NCI-H2107 treated with DMSO at 0.1 percent for 48 hours (cell line): ENCODE data around the gene PIK3R5.
"Not testable (repeated sequence)": the region's sequence is repeated elsewhere in the genome, so short reads cannot be mapped to it uniquely, and the experiment has no call there.

ENCODE experiments used
- DNase-seq: peaks from one replicate; lab custom pipeline; 2025; ENCODE audit not compliant: unreplicated experiment; lab: John Stamatoyannopoulos, UW

Gene PIK3R5

DNA sequence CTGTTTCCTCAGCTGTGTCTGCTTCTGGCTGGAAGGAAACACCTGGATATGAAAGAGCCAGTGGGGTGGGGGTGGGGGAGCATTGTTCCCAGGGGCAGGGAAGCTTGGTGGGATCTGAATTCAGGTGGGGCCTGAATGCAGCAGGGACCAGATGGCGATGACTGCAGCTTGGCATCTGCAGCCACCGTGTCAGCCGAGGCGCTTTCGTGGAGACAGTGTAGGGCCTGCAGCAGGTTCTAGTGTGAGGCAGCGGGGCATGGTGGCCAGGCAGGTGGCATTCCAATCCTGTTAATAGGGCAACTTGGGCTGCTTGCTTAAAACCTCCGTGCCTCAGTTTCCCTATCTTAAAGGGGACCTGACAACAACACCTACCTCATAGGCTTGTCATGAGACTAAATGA, 99.7 kb downstream of the PIK3R5 start:
- no peak for DNase-seq

DNA sequence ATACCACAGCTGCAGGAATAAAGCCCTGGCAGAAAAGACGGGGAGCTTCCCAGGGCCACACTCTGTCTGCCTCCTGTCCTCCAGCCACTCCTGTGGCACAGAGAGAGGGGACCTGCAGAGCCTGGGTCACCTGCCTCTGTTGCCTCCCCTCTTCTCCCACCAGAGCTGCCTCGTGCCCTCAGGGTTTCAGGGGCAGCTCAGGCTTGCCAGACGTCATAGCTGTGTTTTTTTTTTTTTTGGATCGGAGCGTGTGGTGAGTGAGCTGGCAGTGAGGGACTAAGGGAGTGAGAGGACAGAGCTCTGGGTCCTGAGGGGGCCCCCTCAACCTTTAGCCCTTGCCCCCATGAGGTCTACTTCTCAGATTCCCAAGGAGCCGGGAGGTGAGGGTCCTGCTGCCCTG, 100.1 kb downstream of the PIK3R5 start:
- no peak for DNase-seq

DNA sequence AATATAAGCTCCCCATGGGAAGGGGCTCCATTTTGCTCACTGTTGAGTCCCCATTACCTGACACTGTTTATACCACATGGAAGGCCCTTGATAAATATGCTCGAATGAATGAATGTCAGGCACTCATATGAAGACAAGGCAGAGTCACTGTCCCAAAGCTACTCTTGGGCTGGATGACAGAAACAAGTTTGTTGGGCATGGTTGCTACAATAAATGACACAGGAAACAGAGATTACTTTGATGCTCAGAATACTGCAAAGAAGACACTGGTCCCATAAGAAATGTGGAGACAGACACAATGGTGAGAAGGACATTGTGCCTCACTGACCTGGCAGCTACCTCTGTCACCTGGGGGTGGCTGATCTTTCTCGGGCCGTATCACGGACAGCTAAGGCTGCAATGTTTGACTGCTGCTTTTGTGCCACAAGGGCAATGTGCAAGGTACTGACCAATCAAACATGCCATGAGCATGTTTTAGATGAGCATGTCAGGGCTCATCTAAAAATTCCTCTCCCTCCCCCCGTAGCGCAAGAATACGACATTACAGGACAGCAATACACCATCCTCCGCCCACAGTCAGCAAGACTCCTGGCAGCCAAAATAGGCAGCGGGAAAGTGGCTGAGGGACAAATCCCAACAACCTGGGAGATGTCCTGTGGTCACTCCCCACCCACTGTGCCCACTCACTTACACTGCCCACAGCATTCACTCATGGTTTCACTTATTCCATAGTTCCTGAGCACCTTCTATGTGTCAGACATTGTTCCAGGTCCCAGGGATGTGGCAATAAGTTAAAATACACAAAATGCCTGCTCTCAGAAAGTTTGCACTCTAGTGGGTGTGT, 103.1 kb downstream of the PIK3R5 start:
- DNase-seq: no peak

DNA sequence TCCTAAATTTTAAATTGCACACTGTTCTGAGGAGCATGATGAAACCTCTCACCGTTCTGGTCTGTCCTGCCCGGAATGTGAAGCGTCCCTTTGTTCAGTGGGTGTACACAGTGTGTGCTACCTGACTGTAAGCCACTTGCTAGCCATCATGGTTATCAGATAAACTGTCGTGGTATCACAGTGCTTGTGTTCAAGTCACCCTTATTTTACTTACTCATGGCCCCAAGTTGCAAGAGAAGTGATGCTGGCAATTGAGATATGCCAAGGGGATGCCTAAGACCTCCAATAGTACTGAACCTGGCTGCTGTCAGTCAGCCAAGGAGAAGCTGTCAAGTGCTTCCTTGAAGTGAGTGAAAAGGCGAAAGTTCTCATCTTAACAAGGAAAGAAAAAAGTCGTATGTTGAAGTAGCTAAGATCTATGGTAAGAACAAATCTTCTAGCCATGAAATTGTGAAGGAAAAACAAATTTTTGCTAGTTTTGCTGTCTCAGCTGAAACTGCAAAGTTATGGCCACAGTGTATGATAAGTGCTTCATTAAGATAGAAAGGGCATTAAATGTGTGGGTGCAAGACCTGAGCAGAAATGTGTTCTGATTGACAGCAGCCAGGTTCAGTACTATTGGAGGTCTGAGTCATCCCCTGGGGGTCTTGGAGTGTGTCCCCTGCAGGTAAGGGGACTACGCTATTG, 103.9 kb downstream of the PIK3R5 start:
- no peak for DNase-seq

DNA sequence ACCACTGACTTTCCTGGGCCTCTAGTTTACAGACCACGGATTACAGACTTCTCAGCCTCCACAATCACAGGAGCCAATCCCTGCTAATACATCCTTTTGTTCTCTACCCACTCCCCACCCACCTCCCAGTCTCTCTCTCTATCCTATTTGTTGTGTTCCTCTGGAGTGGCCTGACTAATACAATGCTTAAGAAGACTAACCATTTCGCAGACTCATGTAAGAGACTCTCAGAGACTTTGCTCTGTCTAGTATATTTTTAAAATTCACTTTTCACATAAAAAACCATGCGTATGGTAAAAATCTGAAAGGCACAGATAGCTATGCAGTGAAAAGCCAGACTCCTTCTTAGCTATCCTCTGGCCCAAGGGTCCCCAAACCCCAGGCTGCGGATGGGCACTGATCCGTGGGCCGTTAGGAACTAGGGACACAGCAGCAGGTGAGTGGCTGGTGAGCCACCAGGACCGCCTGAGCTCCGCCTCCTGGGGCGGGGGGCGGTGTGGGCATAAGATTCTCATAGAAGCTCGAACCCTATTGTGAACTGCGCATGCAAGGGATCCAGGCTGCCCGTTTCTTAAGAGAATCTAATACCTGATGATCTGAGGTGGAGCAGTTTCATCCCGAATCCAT, 105.6 kb downstream of the PIK3R5 start:
- DNase-seq: no peak

DNA sequence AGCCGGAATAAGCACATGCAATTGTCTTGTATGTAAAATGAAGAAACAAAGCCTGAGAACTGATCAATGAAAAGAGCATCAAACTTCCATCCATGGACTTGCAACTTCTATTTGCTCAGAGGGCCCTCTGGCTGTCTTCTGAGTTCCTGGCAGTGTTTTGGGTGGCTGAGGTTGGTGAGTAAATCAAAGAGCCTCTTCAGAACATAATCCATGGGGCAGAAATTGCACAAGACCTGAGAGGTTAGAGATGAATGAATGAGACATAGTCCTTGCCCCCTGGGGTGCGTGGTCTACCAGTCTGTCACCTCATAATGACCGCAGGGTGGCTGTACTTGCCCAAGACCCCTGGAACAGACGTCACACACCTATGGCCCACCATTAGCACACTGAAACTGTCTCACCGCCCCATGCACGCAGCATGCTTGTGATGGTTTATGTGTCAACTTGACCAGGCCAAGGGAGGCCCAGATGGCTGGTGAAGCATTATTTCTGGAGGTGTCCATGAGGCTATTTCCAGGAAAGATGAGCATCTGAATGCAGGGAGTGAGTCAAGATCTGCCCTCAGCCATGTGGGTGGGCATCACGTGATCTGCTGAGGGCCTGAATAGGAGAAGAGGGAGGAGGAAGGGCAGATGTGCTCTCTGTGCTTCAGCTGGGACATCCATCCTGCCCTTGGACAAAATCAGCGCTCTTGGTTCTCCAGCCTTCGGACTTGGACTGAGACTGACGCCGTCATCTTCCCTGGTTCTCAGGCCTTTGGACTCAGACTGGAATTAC, 106.3 kb downstream of the PIK3R5 start:
- no peak for DNase-seq

DNA sequence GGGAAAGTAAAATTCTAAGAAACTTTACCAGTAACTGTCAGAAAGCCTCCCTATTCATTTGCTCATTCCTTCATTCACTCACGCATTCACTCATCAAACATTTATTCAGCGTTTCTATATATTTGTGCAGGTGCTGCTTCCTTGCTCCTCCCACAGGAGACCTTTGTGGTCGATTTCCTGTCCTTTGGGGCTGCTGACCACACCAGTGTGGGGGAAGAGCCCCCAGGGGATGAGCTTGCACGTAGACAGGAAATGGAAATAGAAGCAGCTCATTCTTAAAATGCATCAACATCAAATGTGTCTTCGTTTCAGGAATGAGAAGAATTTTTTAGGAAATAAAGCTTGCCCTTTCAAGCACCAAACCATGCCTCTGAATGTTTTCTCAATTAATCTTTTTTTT, 107.6 kb downstream of the PIK3R5 start:
- no peak for DNase-seq

DNA sequence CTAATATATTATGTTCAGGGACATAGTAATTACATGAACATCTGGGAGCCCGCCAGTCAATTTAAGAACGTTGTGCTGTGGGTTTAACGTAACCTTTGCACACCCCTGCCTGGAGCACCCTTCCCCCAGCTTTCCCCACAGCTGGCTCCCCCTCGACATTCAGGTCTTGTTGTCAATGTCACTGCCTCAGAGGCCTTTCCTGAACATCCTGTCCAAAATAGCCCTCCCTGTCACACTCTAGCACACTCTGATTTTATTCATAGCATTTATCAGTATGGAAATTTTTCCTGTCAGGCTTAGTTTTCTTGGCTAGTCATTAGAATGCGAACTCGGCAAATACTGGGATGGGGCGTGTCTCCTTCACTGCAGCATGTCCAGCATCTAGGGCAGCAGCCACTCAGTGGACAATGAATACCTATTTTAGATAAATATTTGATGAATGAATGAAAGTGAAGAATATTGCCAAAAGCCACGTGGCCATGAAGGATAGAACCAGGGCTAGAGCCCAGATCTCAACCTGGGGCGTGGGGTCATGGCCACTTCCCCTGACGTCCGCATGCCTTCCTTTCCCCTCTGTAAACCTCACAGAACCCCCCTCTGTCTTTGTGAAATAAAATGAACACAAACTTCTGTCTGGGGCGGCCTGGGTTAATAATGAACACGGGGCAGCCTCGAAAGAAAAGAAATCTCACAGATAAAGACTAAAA, 108.5 kb downstream of the PIK3R5 start:
- DNase-seq: no peak

DNA sequence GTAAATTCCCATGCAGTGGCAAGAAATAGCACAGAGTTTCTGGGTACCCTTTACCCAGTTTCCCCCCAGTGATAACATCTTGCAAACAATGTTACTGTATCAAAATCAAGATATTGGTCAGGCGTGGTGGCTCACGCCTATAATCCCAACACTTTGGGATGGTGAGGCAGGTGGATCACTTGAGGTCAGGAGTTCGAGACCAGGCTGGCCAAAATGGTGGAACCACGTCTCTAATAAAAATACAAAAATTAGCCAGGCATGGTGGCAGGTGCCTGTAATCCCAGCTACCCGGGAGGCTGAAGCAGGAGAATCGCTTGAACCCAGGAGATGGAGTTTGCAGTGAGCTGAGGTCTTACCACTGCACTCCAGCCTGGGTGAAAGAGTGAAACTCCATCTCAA, 109.3 kb downstream of the PIK3R5 start:
- not testable (repeated sequence) for DNase-seq

DNA sequence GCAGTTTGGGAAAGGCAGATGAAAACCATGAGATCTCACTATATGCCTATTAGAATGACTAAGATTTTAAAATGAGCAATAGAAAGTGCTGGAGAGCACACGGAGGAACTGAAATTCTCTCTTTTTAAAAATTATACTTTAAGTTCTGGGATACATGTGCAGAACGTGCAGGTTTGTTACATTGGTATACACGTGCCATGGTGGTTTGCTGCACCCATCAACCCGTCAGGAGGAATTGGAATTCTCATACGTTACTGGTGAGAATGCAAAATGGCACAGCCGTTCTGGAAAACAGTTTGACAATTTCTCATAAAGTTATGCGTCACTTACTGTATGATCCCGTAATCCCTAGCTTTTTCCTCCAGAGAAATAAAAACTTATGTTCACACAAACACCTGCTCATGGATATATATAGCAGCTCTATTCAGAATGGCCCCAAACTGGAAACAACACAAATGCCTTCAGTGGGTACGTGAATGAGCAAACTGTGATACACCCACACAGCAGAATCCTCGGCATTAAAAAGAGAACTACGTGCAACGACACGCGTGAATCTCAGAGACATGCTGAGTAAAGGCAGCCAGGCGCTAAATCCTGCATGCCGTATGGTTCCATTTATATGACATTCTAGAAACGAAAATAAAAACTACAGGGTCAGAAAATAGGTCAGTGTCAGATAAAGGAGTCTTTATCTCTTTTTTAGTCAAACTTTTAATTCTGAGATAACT, 109.9 kb downstream of the PIK3R5 start:
- DNase-seq: no peak

DNA sequence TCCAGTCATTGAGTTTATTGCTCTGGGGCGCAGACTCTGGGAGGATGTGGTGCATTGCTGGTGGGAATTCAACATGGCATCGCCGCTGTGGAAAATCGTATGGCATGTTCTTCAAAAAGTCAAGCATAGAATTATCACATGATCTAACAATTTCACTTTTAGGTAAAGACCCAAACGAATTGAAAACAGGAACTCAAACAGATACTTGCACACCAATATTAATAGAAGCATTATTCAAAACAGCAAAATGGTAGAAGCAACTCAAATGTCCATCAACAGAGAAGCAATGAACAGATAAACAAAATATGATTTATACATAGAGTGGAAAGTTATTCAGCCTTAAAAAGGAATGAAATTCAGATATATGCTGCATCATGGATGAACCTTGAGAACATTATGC, 113.9 kb downstream of the PIK3R5 start:
- DNase-seq: no peak

DNA sequence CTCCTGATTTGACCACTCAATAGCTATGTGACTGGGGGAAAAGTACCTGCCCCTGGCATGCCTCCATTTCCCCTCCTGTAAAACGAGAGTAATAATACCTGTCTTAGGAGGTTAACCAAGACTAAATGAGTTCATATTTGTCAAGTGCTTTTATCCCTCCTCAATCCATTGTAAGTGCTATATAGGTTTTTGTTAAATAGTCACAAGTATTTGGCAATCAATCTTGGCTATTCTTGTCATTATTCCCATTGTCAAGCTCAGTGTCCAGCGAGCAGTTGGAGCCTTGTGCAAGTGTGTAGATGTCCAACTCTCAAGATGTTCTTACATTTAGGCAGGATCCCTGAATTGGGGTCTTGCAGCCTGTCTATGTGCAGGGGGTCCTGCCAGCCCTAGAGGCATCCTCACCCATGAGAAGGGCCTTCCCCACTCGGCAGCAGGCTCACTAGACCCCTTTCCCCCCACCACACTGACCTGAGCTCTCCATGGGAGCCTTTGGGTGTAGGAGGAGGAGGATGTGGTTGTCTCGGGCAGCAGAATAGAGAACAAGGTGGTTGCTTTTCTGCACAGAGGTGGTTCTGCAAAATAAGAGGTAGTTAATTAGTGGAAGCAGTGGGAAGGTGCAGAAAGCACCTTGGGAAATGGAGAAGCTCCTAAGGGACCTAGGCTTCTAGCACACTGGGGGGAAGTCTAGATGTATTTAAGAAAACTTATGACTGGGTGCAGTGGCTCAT, 116.0 kb downstream of the PIK3R5 start:
- DNase-seq: no peak

DNA sequence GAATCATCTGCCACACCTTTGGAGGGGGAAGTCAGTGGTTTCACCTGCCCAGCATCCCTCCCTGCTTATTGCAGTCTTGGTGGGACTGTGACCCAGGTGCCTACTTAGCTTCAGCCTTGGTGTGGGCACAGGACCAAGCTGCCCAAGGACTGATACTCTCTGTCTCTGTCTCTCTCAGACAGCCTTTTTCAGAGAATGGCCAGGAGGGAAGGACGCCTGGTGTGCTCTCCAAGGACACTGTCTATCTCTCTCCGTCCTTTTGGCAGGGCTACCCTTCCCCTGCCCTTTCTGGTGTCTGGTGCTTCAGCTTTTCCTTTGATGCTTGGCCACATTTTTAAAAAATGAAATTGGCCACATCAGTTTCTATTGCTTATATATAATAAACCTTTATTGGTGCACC, 117.6 kb downstream of the PIK3R5 start:
- DNase-seq: no peak

DNA sequence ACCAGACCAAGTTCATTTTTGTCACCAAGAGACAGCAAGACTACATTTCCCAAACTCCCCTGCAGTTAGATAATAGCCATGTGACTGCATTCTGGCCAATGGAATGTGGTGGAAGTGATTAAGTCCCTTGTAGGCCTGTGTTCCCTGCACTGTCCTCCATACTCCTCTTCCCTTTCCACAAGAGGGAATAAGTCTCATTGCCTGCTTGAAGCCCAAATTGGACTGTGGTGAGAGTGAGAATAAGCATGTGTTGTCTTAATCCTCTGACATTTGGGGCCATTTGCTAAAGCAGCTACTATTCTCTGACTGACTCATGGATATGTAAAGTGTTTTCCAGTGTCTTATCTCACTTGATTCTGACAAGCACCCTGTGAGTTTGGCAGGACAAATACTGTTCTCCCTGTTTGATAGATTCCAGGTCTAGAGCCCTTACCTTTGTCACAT, 118.7 kb downstream of the PIK3R5 start:
- DNase-seq: no peak

DNA sequence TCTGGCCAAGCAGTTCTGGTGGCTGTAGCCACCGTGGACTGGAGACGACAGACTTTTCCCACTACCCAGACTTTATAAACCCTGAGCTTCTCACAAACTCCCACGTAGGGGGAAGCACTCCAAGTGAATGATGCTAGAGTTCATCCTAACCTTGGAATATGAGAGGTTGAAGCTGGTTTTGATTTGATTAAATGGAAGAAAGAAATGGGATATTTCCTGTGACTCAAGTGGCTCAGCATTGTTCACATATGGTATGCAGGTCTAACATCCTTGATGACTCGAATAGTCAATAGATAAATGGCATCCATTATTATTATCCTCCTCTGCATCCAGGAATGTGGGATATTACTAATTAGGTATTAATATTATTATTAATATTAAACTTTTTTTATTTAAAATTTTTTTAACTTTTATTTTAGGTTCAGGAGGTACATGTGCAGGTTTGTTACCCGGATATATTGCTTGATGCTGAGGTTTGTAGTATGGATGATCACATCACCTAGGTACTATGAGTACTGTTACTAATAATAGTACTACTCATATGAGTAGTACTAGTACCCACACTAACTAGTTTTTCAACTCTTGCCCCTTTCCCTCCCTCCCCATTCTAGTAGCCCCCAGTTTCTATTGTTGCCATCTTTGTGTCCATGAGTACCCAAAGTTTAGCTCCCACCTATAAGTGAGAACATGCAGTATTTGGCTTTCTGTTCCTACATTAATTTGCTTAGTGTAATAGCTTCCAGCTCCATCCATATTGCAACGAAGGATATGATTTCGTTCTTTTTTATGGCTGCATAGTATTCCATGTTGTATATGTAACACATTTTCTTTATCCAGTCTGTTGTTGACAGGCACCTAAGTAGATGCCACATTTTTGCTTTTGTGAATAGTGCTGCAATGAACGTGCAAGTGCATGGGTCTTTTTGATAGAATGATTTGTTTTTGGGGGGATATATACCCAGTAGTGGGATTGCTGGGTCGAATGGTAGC, 121.0 kb downstream of the PIK3R5 start:
- DNase-seq: no peak

DNA sequence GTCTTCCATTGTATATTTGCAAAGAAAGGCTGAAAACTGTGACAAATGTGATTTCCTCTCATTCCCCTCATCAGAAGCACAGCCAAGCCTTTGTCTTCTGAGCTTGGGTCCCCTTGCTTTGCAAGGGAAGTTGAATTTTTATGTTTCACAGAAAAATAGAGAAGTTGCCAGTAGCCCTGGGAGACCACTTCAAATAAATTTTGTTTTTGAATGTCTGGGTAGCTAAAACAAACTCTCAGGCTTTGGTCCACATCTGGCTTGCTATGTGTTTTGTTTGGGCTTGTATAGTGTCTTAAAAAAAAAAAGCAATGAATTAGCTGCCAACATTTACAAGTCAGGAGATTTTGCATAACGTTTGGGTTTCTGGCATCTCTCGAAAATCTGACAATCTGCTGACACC, 122.2 kb downstream of the PIK3R5 start:
- DNase-seq: no peak

DNA sequence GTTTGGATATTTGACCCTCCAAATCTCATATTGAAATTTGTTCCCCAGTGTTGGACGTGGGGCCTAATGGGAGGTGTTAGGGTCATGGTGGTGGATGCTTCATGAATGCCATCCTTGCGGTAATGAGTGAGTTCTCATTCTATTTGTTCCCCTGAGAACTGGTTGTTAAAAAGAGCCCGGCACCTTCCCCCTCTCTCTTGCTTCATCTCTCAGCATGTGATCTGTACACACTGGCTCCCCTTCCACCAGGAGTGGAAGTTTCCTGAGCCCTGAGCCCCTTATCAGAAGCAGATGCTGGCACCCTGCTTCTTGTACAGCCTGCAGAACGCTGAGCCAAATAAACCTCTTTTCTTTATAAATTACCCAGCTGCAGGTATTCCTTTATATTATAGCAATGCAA, 123.7 kb downstream of the PIK3R5 start:
- no peak for DNase-seq

DNA sequence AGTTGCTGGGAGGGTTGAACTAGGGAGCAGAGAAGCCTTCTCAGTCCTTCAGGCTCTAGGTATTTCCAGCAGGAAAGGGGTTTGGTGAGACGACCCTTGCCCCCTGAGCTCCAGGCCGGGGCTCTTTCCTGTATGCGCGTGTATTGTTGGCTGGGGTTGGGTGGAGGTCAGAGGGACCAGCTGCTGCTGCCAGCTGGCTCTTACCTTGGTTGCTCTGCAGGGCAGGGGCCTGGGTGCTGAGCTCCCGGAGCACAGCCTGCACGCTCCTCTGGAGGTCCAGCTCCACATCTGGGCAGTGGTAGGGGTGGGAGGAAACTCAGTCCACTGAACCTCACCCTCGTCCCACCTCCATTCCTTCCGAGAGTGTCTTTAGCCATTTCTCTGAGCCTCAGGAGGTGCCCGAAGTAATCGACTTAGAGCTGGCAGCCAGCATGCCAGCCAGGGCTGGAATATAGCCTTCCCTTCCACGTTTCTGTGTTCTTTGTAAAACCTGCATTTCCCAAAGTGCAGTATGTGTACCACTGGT, 126.0 kb downstream of the PIK3R5 start:
- no peak for DNase-seq
